K562 (cell line): ENCODE measurements around the gene CNNM4. TPM values are rescaled to one million over a fixed set of nuclear protein-coding genes. Genes with fewer than 3 reads are reported as not detected.
A peak's percentile ranks its signal among the peaks of the same experiment; 100 is the strongest.

Experiments used
- ATF7 ChIP-seq: fragments of 450-650 bp; IDR thresholded peaks from 2 replicates; pipeline ENCODE4 v1.7.1; 2014; ENCODE audit warnings: mild to moderate bottlenecking, moderate library complexity
- ELK1 ChIP-seq: sonication (generic); formaldehyde crosslinking; IDR thresholded peaks from 2 replicates; pipeline ENCODE4 v1.8.1; 2022; ENCODE audit warnings: missing genetic modification reagents
- GTF2A2 ChIP-seq: IDR thresholded peaks from 2 replicates; pipeline ENCODE4 v1.6.1; 2016; ENCODE audit warnings: mild to moderate bottlenecking, missing genetic modification characterization, missing compliant biosample characterization
- HDAC2 ChIP-seq: fragments of 450-650 bp; IDR thresholded peaks from 2 replicates; pipeline ENCODE4 v1.6.1; 2016; ENCODE audit warnings: mild to moderate bottlenecking
- KLF1 ChIP-seq: fragments of 450-650 bp; IDR thresholded peaks from 2 replicates; pipeline ENCODE4 v1.6.1; 2016; ENCODE audit warnings: missing genetic modification characterization, missing compliant biosample characterization
- LCOR ChIP-seq: sonication (generic); formaldehyde crosslinking; IDR thresholded peaks from 2 replicates; pipeline ENCODE4 v1.8.0; 2022; ENCODE audit warnings: mild to moderate bottlenecking, missing genetic modification reagents
- MCM5 ChIP-seq: fragments of 450-650 bp; IDR thresholded peaks from 2 replicates; pipeline ENCODE4 v1.6.1; 2016; ENCODE audit warnings: low read depth
- MEF2D ChIP-seq: conservative IDR thresholded peaks from 2 replicates; pipeline ENCODE4 v1.6.1; 2016; ENCODE audit warnings: low read depth, missing genetic modification characterization, missing compliant biosample characterization
- MIER1 ChIP-seq: fragments of 450-650 bp; IDR thresholded peaks from 2 replicates; pipeline ENCODE4 v1.6.1; 2016; ENCODE audit warnings: antibody characterized with exemption, mild to moderate bottlenecking, low read depth
- MTF1 ChIP-seq: fragments of 250-450 bp; sonication (Bioruptor Pico); IDR thresholded peaks from 2 replicates; pipeline ENCODE4 v1.9.0; 2021; ENCODE audit warnings: moderate library complexity, mild to moderate bottlenecking, inconsistent platforms, borderline replicate concordance
- MYNN ChIP-seq, 2 experiments: sonication (generic); formaldehyde crosslinking in 1 of 2; IDR thresholded peaks; 2 replicates each; pipeline versions ENCODE4 v1.5.0 to v1.6.1; 2016 to 2020; ENCODE audit warnings: antibody characterized with exemption in 1 of 2, missing genetic modification reagents in 1 of 2
- NCOA4 ChIP-seq: fragments of 450-650 bp; IDR thresholded peaks from 2 replicates; pipeline ENCODE4 v1.6.1; 2018; ENCODE audit warnings: mild to moderate bottlenecking; ENCODE audit not compliant: partially characterized antibody
- PHF8 ChIP-seq: fragments of 200-600 bp; sonication (generic); IDR thresholded peaks from 2 replicates; pipeline ENCODE4 v1.6.1; 2012; ENCODE audit warnings: mixed run types, mild to moderate bottlenecking, inconsistent platforms, low read length, moderate library complexity, borderline replicate concordance
- RNF219 ChIP-seq: fragments of 250-450 bp; sonication (Bioruptor Pico); IDR thresholded peaks from 2 replicates; pipeline ENCODE4 v1.5.0; 2022; ENCODE audit warnings: mild to moderate bottlenecking
- STAG1 ChIP-seq: sonication (generic); formaldehyde crosslinking; IDR thresholded peaks from 2 replicates; pipeline ENCODE4 v1.5.0; 2020; ENCODE audit warnings: missing genetic modification reagents, borderline replicate concordance
- TAF7 ChIP-seq: fragments of 450-650 bp; IDR thresholded peaks from 2 replicates; pipeline ENCODE4 v1.6.1; 2016; ENCODE audit warnings: missing genetic modification characterization, missing compliant biosample characterization
- TEAD2 ChIP-seq: fragments of 450-650 bp; IDR thresholded peaks from 2 replicates; pipeline ENCODE4 v1.6.1; 2016; ENCODE audit warnings: missing genetic modification characterization, control low read depth, missing compliant biosample characterization
- ZNF354B ChIP-seq: fragments of 250-450 bp; sonication (Bioruptor Pico); IDR thresholded peaks from 2 replicates; pipeline ENCODE4 v1.4.0; 2020
- ZNF766 ChIP-seq: fragments of 200-800 bp; sonication (Bioruptor generic); conservative IDR thresholded peaks from 2 replicates; pipeline ENCODE4 v1.6.1; 2016; ENCODE audit warnings: missing genetic modification characterization, missing compliant biosample characterization
- ZSCAN32 ChIP-seq: fragments of 450-650 bp; formaldehyde crosslinking; IDR thresholded peaks from 2 replicates; pipeline ENCODE4 v1.4.0; 2020; ENCODE audit warnings: mild to moderate bottlenecking, moderate library complexity
- polyA plus RNA-seq, 8 experiments: library from polyadenylated mRNA; depleted of rRNA in 4 of 8; stranded (reverse) in 5 of 8; unstranded in 3 of 8; fragments of >200 nt; fragmentation: Nextera tagmentation in 2 of 8; fragmentation: Illumina TruSeq in 1 of 8; extraction: Ambion mirVana in 2 of 8; extraction: Trizol in 1 of 8; gene quantifications; 2 replicates each; pipeline versions ENCODE4 v1.2.1 to v1.2.3, GENCODE V29; 2011 to 2014; ENCODE audit warnings: inconsistent platforms in 1 of 8, missing spikeins in 1 of 8
- total RNA-seq, 7 experiments: library from RNA; depleted of rRNA in 6 of 7; stranded (reverse); fragments of >200 nt in 6 of 7; fragmentation: Illumina TruSeq in 2 of 7; extraction: Trizol in 2 of 7; gene quantifications; 2 replicates each; pipeline versions ENCODE4 v1.2.1 to v1.2.3, GENCODE V29; 2011 to 2021; ENCODE audit warnings: low replicate concordance in 1 of 7
- TF ChIP-seq, protein P1 (sequence below): fragments of 450-650 bp; formaldehyde crosslinking; IDR thresholded peaks from 2 replicates; pipeline ENCODE4 v1.4.0; 2022; ENCODE audit warnings: mild to moderate bottlenecking, moderate library complexity
- TF ChIP-seq, protein P2 (sequence below): fragments of 250-450 bp; sonication (Bioruptor Pico); IDR thresholded peaks from 2 replicates; pipeline ENCODE4 v1.4.0; 2020
- TF ChIP-seq, protein P3 (sequence below): fragments of 450-650 bp; formaldehyde crosslinking; IDR thresholded peaks from 2 replicates; pipeline ENCODE4 v1.4.0; 2020; ENCODE audit warnings: mild to moderate bottlenecking, moderate library complexity

CNNM4 gene
- total and polyA plus RNA-seq, 9 of the 15 experiments (the other 6 are each of a cell fraction or from before 2014, with no cell fraction given), result 0.96 to 6.3 (median 2.8) TPM

- TF ChIP-seq RNF219 (CRISPR knock-in tag), result no peak
- TF ChIP-seq, protein P1, sequence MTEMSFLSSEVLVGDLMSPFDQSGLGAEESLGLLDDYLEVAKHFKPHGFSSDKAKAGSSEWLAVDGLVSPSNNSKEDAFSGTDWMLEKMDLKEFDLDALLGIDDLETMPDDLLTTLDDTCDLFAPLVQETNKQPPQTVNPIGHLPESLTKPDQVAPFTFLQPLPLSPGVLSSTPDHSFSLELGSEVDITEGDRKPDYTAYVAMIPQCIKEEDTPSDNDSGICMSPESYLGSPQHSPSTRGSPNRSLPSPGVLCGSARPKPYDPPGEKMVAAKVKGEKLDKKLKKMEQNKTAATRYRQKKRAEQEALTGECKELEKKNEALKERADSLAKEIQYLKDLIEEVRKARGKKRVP, result no peak
- 0 out of 2 replicates have a peak, but pooled peaks have one; percentile 78 for TF ChIP-seq LCOR (CRISPR knock-in tag)
- TF ChIP-seq, protein P2, sequence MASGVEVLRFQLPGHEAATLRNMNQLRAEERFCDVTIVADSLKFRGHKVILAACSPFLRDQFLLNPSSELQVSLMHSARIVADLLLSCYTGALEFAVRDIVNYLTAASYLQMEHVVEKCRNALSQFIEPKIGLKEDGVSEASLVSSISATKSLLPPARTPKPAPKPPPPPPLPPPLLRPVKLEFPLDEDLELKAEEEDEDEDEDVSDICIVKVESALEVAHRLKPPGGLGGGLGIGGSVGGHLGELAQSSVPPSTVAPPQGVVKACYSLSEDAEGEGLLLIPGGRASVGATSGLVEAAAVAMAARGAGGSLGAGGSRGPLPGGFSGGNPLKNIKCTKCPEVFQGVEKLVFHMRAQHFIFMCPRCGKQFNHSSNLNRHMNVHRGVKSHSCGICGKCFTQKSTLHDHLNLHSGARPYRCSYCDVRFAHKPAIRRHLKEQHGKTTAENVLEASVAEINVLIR (CRISPR knock-in tag), result no peak
- TF ChIP-seq GTF2A2 (tag), result no peak
- no peak for TF ChIP-seq MYNN (IDR thresholded peaks at IDR 0.05)
- no peak for TF ChIP-seq MYNN (CRISPR knock-in tag; IDR thresholded peaks at IDR 0.05)
- no peak for TF ChIP-seq TEAD2
- no peak for TF ChIP-seq MEF2D
- TF ChIP-seq ZSCAN32 (CRISPR knock-in tag), result no peak
- no peak for TF ChIP-seq MCM5
- no peak for TF ChIP-seq ZNF766 (CRISPR knock-in tag)
- TF ChIP-seq KLF1 (tag), result 0 out of 2 replicates have a peak, but pooled peaks have one; percentile 43
- TF ChIP-seq ZNF354B (CRISPR knock-in tag), result no peak
- no peak for TF ChIP-seq HDAC2
- peak; percentile 81; the same call in 1 of the 2 replicates for TF ChIP-seq PHF8
- no peak for TF ChIP-seq NCOA4
- no peak for TF ChIP-seq ELK1 (CRISPR knock-in tag)
- TF ChIP-seq STAG1 (CRISPR knock-in tag), result peak; percentile 76; the same call in 1 of the 2 replicates
- TF ChIP-seq, protein P3, sequence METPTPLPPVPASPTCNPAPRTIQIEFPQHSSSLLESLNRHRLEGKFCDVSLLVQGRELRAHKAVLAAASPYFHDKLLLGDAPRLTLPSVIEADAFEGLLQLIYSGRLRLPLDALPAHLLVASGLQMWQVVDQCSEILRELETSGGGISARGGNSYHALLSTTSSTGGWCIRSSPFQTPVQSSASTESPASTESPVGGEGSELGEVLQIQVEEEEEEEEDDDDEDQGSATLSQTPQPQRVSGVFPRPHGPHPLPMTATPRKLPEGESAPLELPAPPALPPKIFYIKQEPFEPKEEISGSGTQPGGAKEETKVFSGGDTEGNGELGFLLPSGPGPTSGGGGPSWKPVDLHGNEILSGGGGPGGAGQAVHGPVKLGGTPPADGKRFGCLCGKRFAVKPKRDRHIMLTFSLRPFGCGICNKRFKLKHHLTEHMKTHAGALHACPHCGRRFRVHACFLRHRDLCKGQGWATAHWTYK (CRISPR knock-in tag), result peak; percentile 17; the same call in 1 of the 2 replicates
- TF ChIP-seq MIER1, result no peak
- peak; percentile 82 for TF ChIP-seq ATF7
- no peak for TF ChIP-seq TAF7 (tag)
- no peak for TF ChIP-seq MTF1 (CRISPR knock-in tag)
Measured at GRCh38 chr2:96857667-96858372, 97.1 kb downstream of the CNNM4 start, which contains the start of gene ANKRD39 (continued).
